CD14-positive monocyte (primary cell): ENCODE results near the gene F8A2. TPM values are rescaled to one million over a fixed set of nuclear protein-coding genes. Genes with fewer than 3 reads are reported as not detected.
"Not testable (repeated sequence)": the region's sequence is repeated elsewhere in the genome, so short reads cannot be mapped to it uniquely, and the experiment has no call there.

Source experiments
- DNase-seq, 3 donors: peaks; one replicate each; pipeline ENCODE4 v3.0.0-alpha.2; 2011 to 2022
- H2AFZ ChIP-seq: 2 replicates; pipeline ENCODE4 v1.6.0; 2012; ENCODE audit warnings: mild to moderate bottlenecking, low read depth, low read length, inconsistent platforms; ENCODE audit not compliant: insufficient read depth, poor library complexity, severe bottlenecking
- H3K27ac ChIP-seq, 2 donors: 1 replicate in 1 of 2; 2 replicates in 1 of 2; pipeline ENCODE4 v1.5.1; 2012 to 2013; ENCODE audit warnings: low read length in 2 of 2, control low read depth in 1 of 2, inconsistent platforms in 1 of 2, low read depth in 1 of 2, mild to moderate bottlenecking in 1 of 2
- H3K27me3 ChIP-seq, 2 donors: one replicate each; pipeline versions ENCODE4 v1.6.0 to v1.6.1; 2011 to 2013; ENCODE audit warnings: low read length in 2 of 2; ENCODE audit not compliant: control insufficient read depth in 2 of 2, insufficient read depth in 2 of 2
- H3K36me3 ChIP-seq, 2 donors: replicated peaks in 1 of 2; 1 replicate in 1 of 2; 2 replicates in 1 of 2; pipeline versions ENCODE4 v1.5.1 to v1.6.1; 2012 to 2013; ENCODE audit warnings: low read length in 2 of 2, control low read depth in 1 of 2, inconsistent platforms in 1 of 2, mild to moderate bottlenecking in 1 of 2; ENCODE audit not compliant: insufficient read depth in 2 of 2, control insufficient read depth in 1 of 2
- H3K4me1 ChIP-seq, 2 donors: 1 replicate in 1 of 2; 2 replicates in 1 of 2; pipeline versions ENCODE4 v1.5.1 to v1.6.1; 2012 to 2013; ENCODE audit warnings: low read length in 2 of 2, control low read depth in 1 of 2, inconsistent platforms in 1 of 2, mild to moderate bottlenecking in 1 of 2, moderate library complexity in 1 of 2; ENCODE audit not compliant: insufficient read depth in 2 of 2, control insufficient read depth in 1 of 2
- H3K4me2 ChIP-seq: replicated peaks from 2 replicates; pipeline ENCODE3; 2012; ENCODE audit warnings: low read length, moderate library complexity, mild to moderate bottlenecking; ENCODE audit not compliant: poor library complexity, severe bottlenecking; ENCODE audit errors: extremely low read depth
- H3K4me3 ChIP-seq, 3 experiments: fragments of 200-600 bp in 1 of 3; sonication (generic) in 1 of 3; replicated peaks in 1 of 3; 1 replicate in 2 of 3; 2 replicates in 1 of 3; pipeline ENCODE4 v1.5.1; 2011 to 2013; ENCODE audit warnings: low read length in 3 of 3, mild to moderate bottlenecking in 3 of 3, control low read depth in 2 of 3, low read depth in 2 of 3, inconsistent platforms in 1 of 3, moderate library complexity in 1 of 3
- H3K79me2 ChIP-seq: 2 replicates; pipeline ENCODE4 v1.6.0; 2012; ENCODE audit warnings: mild to moderate bottlenecking, control low read depth, inconsistent platforms, low read length, moderate library complexity; ENCODE audit not compliant: insufficient read depth
- H3K9ac ChIP-seq: 2 replicates; pipeline ENCODE4 v1.6.0; 2017; ENCODE audit warnings: low read length, mild to moderate bottlenecking; ENCODE audit not compliant: insufficient read depth, poor library complexity, severe bottlenecking
- H3K9me3 ChIP-seq, 2 donors: replicated peaks in 1 of 2; 1 replicate in 1 of 2; 2 replicates in 1 of 2; pipeline versions ENCODE4 v1.5.1 to v1.6.1; 2012 to 2013; ENCODE audit warnings: low read length in 2 of 2, control low read depth in 1 of 2; ENCODE audit not compliant: control insufficient read depth in 1 of 2, insufficient read depth in 1 of 2
- H4K20me1 ChIP-seq: 2 replicates; pipeline ENCODE4 v1.6.0; 2012; ENCODE audit warnings: mild to moderate bottlenecking, low read length, control low read depth, moderate library complexity; ENCODE audit not compliant: insufficient read depth
- H3K27ac Mint-ChIP-seq, 7 donors: one replicate each; pipeline ENCODE4 v1.8.0; 2020; ENCODE audit warnings: mild to moderate bottlenecking in 7 of 7, mixed read lengths in 7 of 7, moderate library complexity in 6 of 7, inconsistent platforms in 2 of 7
- H3K27me3 Mint-ChIP-seq, 3 donors: one replicate each; pipeline ENCODE4 v1.8.0; 2021 to 2022; ENCODE audit warnings: low read depth in 3 of 3, mild to moderate bottlenecking in 3 of 3, mixed read lengths in 3 of 3, moderate library complexity in 3 of 3, inconsistent platforms in 1 of 3
- H3K36me3 Mint-ChIP-seq, 2 donors: one replicate each; pipeline ENCODE4 v1.8.0; 2020; ENCODE audit warnings: mixed read lengths in 2 of 2, inconsistent platforms in 1 of 2, mild to moderate bottlenecking in 1 of 2
- H3K4me1 Mint-ChIP-seq: one replicate; pipeline ENCODE4 v1.8.0; 2020; ENCODE audit warnings: mild to moderate bottlenecking, mixed read lengths
- H3K4me3 Mint-ChIP-seq, 2 donors: one replicate each; pipeline ENCODE4 v1.8.0; 2020; ENCODE audit warnings: mild to moderate bottlenecking in 2 of 2, mixed read lengths in 2 of 2, moderate library complexity in 1 of 2
- H3K9me3 Mint-ChIP-seq, 7 donors: one replicate each; pipeline ENCODE4 v1.8.0; 2020 to 2022; ENCODE audit warnings: mixed read lengths in 7 of 7, mild to moderate bottlenecking in 6 of 7, moderate library complexity in 6 of 7, inconsistent platforms in 2 of 7
- CTCF ChIP-seq: fragments of 200-600 bp; IDR thresholded peaks from one replicate; pipeline ENCODE4 v1.8.0; 2022; ENCODE audit warnings: antibody characterized with exemption, mild to moderate bottlenecking
- WGBS: methylation state at CpG from one replicate; pipeline ENCODE4 v1.1.5; 2013; ENCODE audit warnings: missing lambda C conversion rate; ENCODE audit not compliant: insufficient coverage; 5-methylcytosine and 5-hydroxymethylcytosine counted together
- intact Hi-C, 2 donors: fragments of 100-400 bp; cut with micrococcal nuclease; formaldehyde crosslinking; loops; one replicate each; pipeline versions ENCODE4 v1.15.0 to v1.15.1; 2023
- polyA plus RNA-seq, 3 donors: library from polyadenylated mRNA; depleted of rRNA in 1 of 3; unstranded in 2 of 3; stranded (reverse) in 1 of 3; fragments of 300-500 nt in 2 of 3; fragments of >200 nt in 1 of 3; fragmentation: Illumina TruSeq in 2 of 3; gene quantifications; 1 replicate in 2 of 3; 2 replicates in 1 of 3; pipeline ENCODE4 v1.2.3, GENCODE V29; 2012 to 2021

F8A2 gene
- polyA plus RNA-seq, 3 donors, result not detected

- peak within 1 kb of the TSS; percentile 0 for H2AFZ ChIP-seq
Measured at GRCh38 chrX:155334486-155335336, 47.2 kb upstream of the F8A2 start, which contains the start of gene CLIC2. TSS of gene CLIC2 (minus strand) at chrX:155334614. CDS start at chrX:155334427, 187 bp downstream.

DNA sequence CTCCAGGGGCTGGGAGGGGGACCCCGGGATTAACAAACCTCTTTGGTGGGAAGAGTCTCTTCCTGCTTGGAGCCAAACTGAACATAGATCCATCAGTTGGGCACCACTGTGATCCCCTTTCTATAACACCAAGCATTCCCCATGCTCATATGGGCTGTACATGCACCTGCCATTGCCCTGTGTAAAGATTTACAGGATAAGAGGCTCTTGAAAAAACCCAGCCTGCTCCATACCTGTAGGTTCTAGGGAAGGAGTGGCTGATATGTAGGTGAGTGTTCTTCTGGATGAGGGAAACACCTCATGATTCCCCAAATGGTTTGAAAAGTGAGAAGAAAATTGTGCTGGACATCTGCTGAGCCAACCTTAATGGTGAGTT, 46.6 kb upstream of the F8A2 start:
- H3K36me3 Mint-ChIP-seq, H3K4me3 ChIP-seq, H3K9me3 ChIP-seq, H3K9ac ChIP-seq, H3K4me2 ChIP-seq, H3K36me3 ChIP-seq, H3K79me2 ChIP-seq, H2AFZ ChIP-seq, DNase-seq, intact Hi-C loops, H3K4me3 Mint-ChIP-seq, H3K27me3 Mint-ChIP-seq, H3K27me3 ChIP-seq, H4K20me1 ChIP-seq, H3K9me3 Mint-ChIP-seq: not testable (repeated sequence)
- WGBS, result no CpG with 5 or more reads among the region's 1 CpG
- peaks cover 16 to 18% of the 10 kb centered on the region in 2 donors for H3K4me1 ChIP-seq
- Mint-ChIP-seq H3K27ac (peak overlapping the region in 3 of 7 donors; percentile 62 to 72 (median 64)), H3K4me1 (peaks cover 27% of the 10 kb centered on the region)
- peak overlapping the region in 1 of 2 donors; percentile 74 for H3K27ac ChIP-seq

More at GRCh38 chrX:155334486-155335336, 47.2 kb upstream of the F8A2 start, which contains the start of gene CLIC2:
- Mint-ChIP-seq H3K27me3 (peaks cover 0 to 1% (median 0%) of the 10 kb centered on the region in 3 donors), H3K9me3 (peaks cover 0 to 3% (median 0%) of the 10 kb centered on the region in 7 donors), H3K27ac (peak within 1 kb of the TSS; percentile 57 to 87 (median 66)), H3K4me1 (peaks cover 27% of the 10 kb centered on the region), H3K36me3 (no peaks in the 10 kb centered on the region), H3K4me3 (peak within 1 kb of the TSS; percentile 62 to 78)
- peak within 1 kb of the TSS; percentile 50 to 74 for H3K27ac ChIP-seq
- no peaks in the 10 kb centered on the region for H3K9me3 ChIP-seq
- no peaks in the 10 kb centered on the region for H3K79me2 ChIP-seq
- peak within 1 kb of the TSS; percentile 20 to 48 (median 23) for H3K4me3 ChIP-seq
- WGBS, result no CpG with 5 or more reads among the region's 5 CpGs
- H3K4me1 ChIP-seq, result peaks cover 16 to 18% of the 10 kb centered on the region in 2 donors
- no peak for TF ChIP-seq CTCF
- no peak within 1 kb of the TSS for H3K9ac ChIP-seq
- H3K4me2 ChIP-seq, result peak within 1 kb of the TSS; percentile 47
- peak; percentile 51 to 77 (median 60) for DNase-seq
- no peaks in the 10 kb centered on the region for H4K20me1 ChIP-seq
- H3K36me3 ChIP-seq, result no peaks in the 10 kb centered on the region
- no peaks in the 10 kb centered on the region for H3K27me3 ChIP-seq
- intact Hi-C loops, result no loop called here

DNA sequence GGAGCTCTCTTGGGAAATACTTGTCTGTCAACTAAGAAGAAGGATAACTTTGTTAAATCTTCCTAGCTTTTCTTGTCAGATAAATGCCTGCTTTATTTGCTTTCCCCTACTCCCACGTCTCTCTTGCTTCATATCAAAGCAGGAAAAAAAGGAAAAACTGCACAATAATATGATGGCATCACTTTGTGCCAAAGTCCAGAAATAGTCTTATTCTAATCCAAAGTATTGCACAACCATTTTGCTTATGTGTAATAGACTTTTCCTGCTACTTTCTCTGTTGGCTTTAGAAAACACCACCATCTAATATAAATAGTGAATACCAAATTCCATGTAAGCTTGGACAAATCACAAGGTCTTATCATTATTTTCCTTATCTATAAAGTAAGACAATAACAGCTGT, 36.2 kb upstream of the F8A2 start:
- H3K27me3 ChIP-seq, H3K36me3 ChIP-seq, H3K9ac ChIP-seq, H3K9me3 Mint-ChIP-seq, intact Hi-C loops, H3K4me3 Mint-ChIP-seq, H4K20me1 ChIP-seq, H3K9me3 ChIP-seq, DNase-seq, H3K27ac ChIP-seq, H3K79me2 ChIP-seq, H2AFZ ChIP-seq, H3K27me3 Mint-ChIP-seq, H3K4me3 ChIP-seq, H3K4me1 Mint-ChIP-seq, H3K27ac Mint-ChIP-seq, H3K4me1 ChIP-seq, H3K36me3 Mint-ChIP-seq, H3K4me2 ChIP-seq: not testable (repeated sequence)
- WGBS, result no CpG with 5 or more reads among the region's 1 CpG

DNA sequence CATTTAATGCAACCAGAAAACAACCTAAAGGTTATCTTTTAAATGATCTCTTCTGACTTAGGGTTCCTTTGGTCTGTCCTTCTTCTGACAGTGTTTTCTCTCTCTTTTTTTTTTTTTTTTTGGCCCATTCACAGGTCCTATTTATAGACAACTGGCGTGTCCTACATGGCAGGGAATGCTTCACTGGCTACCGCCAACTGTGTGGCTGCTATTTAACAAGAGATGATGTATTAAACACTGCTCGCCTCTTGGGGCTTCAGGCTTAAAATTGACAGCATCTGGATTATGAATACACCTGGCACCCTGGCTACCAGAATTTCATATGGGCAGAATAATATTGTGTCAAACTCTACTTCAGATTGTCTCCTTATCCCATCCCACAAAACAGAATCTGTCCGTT, 32.4 kb upstream of the F8A2 start:
- H3K4me1 ChIP-seq, H3K27me3 Mint-ChIP-seq, H4K20me1 ChIP-seq, H3K4me1 Mint-ChIP-seq, H3K4me3 ChIP-seq, H3K36me3 ChIP-seq, DNase-seq, H3K4me2 ChIP-seq, H3K27me3 ChIP-seq, H2AFZ ChIP-seq, H3K9me3 Mint-ChIP-seq, H3K27ac ChIP-seq, H3K36me3 Mint-ChIP-seq, H3K79me2 ChIP-seq, intact Hi-C loops, H3K27ac Mint-ChIP-seq, H3K4me3 Mint-ChIP-seq, H3K9me3 ChIP-seq, H3K9ac ChIP-seq: not testable (repeated sequence)
- WGBS, result no CpG with 5 or more reads among the region's 4 CpGs
